Kasumi-1 (cell line): ENCODE data around the gene TFEC.
"Not testable (repeated sequence)": the region's sequence is repeated elsewhere in the genome, so short reads cannot be mapped to it uniquely, and the experiment has no call there.

Experiments
- DNase-seq, 2 experiments: peaks; one replicate each; lab custom pipeline; 2025; lab: John Stamatoyannopoulos, UW

The TFEC gene

DNA sequence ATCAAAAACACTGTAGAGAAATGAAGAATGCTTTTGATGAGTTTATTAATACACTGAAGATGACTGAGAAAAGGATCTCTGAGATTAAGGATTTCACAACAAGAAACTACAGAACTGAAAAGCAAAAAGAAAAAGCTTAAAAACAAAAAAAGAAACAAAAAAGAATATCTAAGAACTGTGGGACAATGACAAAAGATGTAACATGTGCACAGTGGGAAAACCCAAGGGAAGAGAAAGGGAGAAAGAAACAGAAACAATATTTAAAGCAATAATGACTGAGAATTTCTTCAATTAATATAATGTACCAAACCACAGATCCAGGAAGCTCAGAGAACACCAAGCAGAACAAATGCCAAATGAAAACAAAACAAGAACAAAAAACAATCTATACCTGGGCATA lies 42.2 kb downstream of the TFEC start:
- no peak for DNase-seq

DNA sequence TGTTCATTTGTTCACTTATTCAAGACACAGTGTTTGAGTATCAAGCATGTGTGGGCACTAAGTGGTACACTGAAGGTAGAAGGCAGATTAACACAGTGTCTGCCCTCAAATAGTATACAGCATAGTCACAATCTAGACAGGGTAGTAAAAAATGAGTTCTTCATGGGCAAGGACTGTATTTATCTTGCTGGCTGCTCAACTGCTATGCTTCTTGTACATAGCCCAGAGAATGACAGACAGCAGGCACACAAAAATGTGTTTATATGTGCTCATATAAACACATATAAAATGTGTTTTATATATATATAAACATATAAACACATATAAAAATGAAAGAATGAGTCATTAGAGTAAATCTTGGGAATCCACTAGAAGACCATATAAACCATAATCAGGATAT lies 43.1 kb downstream of the TFEC start:
- DNase-seq: no peak

DNA sequence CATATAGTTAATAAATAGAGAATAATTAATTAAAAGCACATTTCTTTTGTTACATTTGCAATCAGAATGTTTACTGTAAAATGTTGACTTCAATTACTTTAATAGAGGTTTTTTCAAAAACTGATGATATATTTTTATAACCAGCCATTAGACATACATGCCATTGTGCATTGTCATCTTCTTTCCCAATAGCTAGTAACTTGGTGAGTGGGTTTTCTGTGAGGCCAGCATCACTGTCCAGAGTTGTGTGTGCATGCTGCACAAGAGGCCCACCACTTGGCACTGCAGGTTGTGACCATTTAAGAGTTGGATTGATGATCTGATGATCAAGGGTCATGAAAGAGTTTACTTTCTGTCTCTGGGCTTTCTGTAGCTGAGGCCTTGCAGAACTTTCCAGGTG lies 46.5 kb downstream of the TFEC start:
- no peak for DNase-seq

DNA sequence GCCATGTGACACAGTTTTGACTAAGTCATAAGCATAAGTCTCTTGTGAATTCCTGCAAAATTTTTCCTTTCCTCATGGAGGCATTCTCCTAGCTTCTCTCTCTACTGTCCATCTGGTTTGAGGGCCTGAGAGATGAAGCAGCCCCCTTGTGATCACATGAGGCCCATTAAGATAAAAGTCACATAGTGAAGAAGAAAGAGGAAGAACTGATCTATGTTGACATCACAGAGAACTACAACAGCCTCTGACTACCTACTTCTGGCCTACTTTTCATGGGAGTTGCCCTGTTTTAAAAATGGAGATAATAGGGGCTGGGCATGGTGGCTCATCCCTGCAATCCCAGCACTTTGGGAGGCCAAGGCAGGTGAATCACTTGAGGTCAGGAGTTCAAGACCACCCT lies 50.4 kb downstream of the TFEC start:
- no peak for DNase-seq

DNA sequence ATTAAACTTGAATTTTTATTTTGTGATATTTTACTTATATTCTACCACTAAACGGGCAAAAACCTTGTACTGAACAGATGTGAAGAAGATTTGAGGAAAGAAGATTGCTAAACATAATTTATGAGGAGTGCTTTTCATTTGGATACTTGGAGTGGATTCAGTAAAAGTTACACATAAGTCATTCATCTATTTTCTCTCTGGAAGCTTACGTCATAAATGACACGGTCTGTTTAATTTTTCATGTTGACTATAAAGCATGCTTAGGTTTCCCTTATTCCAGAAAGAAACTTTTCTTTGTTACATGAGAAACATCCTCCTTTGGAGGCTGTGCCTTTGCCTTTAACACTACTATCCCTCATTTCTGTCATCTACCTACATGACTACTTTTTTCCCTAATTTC lies 53.9 kb downstream of the TFEC start:
- no peak for DNase-seq

DNA sequence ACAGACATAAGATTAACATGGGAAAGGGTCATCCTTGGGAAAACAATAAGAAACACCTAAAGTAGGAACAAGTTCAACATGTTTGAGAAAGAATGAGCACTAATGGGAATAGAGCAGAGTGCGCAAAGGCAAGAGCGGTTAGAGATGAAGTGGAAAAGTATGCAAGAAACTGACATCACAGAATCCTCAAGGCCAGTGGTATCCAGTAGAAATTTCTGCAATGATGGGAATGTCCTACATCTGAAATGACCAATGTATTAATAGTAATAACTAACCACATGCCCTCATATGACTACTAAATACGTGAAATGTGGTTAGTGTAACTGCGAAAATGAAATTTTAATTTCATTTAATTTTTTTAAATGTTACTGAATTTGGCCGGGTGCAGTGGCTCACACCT lies 54.8 kb downstream of the TFEC start:
- no peak for DNase-seq

DNA sequence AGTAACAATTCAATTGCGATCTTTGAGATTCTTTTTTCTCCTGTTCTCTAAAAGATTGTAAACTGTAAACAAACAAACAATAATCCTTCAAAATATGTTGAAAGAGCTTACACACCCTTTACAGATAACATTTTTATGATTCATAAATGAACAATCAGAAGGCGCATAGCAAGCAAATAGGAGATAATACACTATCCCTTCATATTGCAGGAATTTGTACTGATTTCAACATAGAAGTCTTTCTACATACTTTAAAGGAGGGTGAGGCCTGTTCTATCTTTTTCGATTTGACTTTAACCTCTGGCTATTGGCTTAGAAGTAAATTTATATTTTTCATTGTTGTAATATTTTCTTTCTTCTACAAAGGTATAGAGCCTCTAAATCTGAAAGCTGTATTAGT lies 57.2 kb downstream of the TFEC start:
- no peak for DNase-seq

DNA sequence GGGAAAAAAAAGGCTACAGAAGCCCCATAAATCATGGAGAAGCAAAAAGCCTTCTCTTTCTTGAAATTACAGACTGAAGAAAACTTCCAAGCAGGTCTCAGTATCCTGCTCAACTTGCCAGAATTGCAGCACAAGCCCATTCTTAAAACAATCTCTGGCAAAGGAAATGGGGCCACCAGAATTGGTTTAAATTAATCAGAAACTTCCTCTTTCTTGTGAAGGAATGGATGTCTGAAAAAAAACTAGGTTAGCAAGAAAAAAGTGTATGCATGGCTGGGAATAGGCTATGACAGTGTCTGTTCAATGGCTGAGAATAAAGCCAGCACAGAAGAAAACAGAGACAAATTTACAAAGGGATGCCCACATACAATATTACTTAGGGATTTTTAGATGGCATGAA lies 59.1 kb downstream of the TFEC start:
- peak; percentile 25 to 41 for DNase-seq

DNA sequence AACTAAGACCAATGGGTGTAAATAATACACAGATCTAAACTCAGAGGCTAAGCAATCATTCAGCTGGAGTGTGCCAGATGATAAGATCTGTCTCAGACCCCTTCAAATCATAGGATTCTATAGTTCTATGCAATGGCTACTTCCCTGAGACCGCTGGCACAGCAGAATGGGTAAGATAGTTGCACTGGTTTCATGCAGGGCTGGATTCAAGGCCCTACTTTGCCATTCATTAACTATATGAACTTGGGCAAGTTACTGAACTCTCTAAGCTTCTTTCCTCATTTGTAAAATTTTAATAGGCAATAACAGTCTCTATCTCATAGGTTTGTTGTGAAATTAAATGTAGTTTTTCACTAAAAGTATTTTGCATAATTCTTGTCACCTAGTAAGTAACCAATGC lies 62.0 kb downstream of the TFEC start:
- DNase-seq: no peak

DNA sequence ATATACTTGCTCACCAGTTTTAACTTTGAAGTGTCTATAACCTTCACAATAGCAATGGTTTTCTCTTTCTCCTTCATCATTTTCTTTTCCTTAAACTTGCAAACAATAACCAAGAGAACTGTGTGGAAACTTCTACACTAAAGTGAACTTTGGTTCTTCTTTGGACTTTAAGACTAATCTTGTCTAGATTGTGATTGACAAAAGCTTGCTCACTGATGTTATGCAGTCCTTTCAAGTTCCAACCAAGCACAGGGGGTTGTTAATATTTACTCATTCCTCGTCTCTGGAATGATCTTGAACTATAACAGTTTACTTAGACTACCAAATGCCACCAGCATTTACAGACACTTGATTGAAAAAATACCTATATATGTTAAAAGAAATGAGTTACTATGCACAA lies 62.4 kb downstream of the TFEC start:
- DNase-seq: no peak

DNA sequence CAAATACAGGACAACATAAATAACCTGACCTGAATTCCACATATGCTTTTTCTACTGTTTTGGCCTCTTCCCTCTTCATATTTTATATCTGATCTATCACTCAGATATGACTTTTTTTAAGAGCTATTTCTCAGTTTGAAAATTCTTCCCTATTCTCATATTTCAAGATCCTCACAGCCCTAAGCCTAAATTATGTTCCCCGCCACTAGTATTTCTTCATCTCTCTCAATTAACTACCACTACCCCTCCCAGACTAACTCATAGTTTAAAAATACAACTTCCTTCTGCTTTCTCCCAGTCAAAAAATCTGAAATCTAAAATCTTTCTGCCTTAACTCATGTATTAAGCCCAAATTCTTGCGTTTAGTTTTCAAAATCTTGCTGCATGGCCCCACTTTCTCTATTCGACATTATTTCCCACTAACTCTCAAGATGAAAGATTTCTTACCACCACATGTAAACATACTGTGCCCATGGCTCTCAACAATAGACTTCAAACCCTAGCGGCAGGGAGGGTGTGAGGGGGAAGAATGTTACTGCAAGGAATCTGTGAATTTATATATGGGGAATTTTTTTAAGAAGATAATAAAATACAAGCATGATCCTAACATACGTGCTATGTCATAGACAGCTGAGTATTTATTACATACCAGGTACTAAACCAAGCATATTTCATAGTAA lies 64.6 kb downstream of the TFEC start:
- peak; percentile 22 to 55 for DNase-seq

DNA sequence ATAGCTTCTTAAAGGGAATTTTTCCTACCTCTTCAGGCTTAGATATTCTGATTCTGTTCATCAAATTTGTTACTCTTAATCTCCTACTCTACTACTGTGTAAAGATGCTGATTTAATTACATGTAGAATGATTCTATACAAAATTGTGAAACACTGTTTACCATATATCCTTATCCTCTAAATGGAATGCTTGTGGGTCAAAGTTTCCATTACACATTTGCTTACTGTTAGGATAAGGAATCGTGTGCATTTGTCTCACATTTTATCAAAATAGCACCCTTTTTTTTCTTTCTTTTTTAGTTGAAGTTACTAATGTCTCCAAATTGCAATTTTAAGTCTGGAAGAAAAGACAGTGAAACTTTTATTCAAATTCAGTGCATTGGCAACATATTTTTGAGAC lies 65.3 kb downstream of the TFEC start:
- no peak for DNase-seq

DNA sequence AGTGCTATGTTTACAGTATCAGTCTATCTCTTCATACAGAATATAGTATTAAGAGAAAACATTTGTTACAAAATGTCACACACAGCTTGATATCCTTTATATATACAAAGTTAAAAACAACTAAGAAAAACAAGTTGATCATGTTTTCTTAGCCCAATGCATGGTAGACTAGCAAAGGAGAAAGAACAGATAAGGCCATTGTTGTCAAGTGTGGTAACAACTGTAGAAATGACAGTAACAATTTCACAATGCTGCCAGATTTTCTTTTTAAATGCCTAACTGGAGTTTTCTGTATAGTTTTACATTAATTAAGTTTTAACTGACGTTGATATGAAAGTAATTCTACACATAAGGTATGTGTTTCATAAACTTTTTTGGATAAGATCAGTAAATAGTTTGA lies 65.8 kb downstream of the TFEC start:
- DNase-seq: no peak

DNA sequence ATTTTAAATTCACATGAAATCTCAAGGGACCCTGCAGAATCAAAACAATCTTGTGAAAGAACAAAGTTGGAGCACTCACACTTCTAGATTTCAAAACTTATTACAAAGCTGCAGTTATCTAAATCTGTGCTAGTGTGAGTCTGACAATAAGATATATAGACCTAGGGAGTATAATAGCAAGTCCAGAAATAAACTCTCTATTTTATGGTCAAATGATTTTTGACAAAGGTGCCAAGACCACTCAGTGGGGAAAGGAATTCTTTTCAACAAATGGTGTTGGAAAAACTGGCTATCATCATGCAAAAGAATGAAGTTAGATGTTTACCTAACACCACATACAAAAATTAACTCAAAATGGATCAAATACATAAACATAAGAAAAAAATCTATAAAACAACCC lies 68.2 kb downstream of the TFEC start:
- no peak for DNase-seq

DNA sequence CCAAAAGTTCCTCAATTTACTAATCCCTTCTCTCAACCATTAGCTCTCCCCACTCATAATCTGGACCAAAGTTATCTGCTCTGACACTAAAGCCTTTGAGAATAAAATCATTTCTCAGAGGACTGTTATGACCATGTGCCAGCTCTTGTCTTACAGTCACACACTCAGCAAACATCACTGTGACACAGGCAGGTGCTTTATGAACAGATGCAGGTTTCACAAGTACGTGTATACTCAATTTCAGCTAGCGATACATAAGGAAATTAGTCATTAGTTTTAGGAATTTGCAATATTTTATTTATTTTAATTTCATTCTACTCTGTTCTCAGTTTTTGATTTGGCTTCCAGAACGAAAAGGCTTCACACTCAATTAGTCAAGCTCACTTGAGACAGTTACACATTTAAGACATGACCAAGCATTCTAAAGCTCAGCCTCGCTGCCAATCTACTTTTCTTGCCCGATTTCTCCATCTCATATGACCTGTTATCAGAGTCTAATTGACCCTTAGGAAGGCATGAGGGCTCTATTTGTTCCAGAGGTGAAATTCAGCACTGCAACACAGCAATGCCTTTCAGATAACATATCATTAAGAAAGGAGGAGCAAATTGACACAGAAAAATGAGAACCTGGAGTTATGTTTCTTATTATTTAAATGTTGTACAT lies 76.8 kb downstream of the TFEC start:
- DNase-seq: no peak

DNA sequence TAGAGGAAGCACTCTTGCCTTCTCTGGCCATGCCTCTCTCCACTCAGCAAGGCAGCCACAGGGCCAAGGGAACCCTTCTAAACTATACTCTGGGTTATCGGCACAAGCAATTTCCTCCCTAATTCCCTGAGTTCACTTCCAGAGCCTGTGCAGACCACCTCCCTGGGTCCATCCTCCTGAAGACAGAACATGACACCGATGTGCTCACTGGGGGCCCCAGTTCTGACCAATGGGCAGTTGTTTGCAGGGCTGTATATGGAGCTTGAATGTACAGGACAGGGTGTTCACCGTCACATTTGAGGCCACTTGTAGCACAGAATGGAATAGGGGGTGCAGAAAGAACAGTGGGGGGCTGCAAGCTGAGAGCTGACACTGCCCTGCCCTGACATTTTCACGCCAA lies 77.7 kb downstream of the TFEC start:
- no peak for DNase-seq

DNA sequence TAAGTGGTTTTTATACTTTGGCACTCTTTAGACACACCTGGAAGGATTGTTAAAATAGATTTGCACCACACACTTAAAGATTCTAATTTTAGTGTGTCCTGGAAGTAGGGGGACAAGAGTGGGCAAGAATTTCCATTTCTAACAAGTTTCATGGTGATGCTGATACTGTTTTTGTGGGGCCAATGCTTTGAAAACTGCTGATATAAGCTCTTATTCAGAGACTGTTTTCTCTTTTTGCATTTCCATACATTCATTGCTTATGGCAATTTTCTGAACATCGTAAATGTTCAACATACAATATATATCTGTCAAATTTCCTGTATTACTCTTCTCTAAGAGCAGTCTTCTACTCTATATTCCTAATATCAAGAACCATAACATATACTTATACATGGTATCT lies 79.0 kb downstream of the TFEC start:
- DNase-seq: no peak

DNA sequence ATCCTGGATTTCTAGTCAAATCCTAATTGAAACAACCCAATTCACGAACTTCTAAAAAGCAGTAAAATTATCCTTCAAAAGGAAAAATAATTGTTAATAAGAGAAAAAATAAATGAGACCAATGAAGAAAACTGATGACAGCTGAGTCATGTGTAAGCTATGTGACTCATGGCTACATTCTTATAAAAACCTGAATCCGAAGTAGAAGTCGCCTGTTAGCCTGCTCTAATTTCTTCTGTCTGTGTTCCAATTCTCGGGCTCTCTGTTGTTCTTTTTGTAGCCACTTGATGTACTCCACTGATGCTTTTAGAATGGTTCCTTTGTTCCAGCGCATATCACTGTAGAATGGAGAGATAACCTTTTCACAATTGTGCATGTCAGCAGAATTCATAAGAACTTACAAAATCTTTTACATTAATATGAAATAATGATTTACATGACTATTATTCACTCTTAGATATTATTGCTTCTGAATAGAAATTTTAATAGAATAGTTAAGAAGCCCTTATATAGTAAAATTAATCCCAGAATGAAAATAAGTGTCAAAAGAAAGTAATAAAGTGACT lies 88.8 kb downstream of the TFEC start:
- no peak for DNase-seq

DNA sequence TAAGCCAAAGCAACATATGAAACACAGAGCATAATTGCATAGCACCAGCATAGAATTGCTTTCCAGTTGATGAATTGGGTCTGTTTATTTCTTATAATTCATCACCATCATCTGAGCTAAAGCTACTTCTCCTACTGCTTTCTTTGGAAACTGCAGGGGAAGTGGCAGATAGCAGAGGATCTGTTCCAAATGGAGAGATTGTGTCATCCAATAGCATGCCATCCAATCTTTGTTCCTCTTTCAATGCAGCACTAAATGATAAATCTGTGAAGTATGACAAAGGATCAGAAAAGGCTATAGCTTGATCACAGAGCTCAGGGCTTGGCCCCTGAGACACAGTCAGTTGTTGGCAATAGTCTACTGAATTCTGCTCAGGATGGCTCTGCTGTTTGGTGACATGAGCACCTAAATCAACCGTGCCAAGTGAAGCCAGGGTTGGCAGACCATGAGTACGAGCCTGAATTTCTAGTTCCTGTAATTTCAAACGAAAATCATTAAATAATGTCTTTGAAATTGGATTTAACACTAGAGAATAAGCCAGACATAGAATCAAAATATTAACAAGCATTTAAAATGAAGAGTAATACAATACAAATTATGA lies 90.0 kb downstream of the TFEC start:
- peak; percentile 38 to 44 for DNase-seq

DNA sequence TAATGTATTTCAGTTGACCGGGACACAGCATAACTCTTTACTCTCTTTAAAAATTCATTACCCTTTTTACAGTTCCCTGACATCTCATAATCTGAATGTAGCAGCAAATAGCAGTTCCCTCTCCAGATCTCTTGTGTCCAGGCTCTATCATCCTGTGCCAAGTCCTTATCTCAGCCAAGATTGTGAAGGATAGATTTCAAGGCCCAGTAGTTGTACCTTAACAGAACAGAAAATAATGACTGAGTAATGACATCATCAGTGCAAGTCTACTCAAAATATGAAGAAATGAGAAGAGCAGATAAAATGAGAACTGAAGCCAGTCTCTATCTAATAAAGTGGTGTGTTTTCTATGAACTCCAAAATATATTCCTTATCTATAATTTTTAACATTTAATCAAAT lies 92.6 kb downstream of the TFEC start:
- DNase-seq: no peak

DNA sequence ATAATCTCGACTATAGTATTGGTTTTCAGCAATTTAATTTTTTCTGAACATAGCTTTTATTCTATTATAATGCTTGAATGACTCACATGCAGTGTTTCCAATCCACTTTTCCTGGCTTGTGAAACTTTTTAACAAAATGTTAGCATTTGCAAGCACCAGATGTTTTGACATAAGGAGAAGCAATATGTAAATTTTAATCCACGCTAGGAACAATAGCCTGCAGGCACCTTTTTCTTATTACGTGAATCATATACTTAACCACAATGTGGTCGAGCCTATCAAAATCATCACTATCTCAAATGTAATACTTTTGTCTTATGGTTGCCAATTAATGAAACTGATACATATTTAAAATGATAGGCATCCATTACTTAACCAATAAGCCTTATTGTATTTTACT lies 97.1 kb downstream of the TFEC start:
- DNase-seq: no peak

DNA sequence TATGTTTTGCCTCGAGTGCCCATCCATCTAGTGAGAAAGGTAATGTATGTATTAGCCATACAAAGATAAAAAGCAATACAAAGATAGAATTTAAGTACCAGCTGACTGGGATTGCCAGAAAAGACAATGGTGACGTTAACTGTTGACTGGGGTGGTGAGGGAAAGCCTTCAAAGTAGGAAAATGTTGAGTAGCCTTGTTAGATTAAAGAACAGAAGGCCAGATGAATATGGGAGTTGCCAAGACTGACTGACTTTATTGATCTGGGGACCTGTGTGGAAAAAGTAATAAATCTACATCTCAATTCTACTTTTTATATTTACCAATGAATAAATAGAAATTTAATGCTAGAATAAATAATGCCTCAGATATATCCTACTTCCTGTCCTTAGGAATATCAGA lies 97.7 kb downstream of the TFEC start:
- no peak for DNase-seq

DNA sequence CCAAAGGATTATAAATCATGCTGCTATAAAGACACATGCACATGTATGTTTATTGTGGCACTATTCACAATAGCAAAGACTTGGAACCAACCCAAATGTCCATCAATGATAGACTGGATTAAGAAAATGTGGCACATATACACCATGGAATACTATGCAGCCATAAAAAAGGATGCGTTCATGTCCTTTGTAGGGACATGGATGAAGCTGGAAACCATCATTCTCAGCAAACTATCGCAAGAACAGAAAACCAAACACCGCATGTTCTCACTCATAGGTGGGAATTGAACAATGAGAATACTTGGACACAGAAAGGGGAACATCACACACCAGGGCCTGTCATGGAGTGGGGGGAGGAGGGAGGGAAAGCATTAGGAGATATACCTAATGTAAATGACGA lies 100.4 kb downstream of the TFEC start:
- DNase-seq: not testable (repeated sequence)
